WTC11 (cell line): ENCODE data around the gene SAMD8. TPM values are rescaled to one million over a fixed set of nuclear protein-coding genes. Genes with fewer than 3 reads are reported as not detected.
A peak's percentile ranks its signal among the peaks of the same experiment; 100 is the strongest.

Experiments
- ATAC-seq: fragments of 200-7000 bp; cut with Tn5 transposase; 2 replicates; pipeline ENCODE4 v1.10.0; 2021; ENCODE audit warnings: mild to moderate bottlenecking, moderate library complexity
- CTCF ChIA-PET: fragments of 300-600 bp; sonication (Branson Sonifier 250); formaldehyde crosslinking; loops from one replicate; lab custom pipeline; 2021; ENCODE audit warnings: antibody characterized with exemption; lab: Charles Lee
- POLR2A ChIA-PET: fragments of 350-600 bp; sonication (Branson Sonifier 250); formaldehyde crosslinking; loops from one replicate; lab custom pipeline; 2021; ENCODE audit warnings: antibody characterized with exemption; lab: Charles Lee
- DNase-seq: peaks from one replicate; pipeline ENCODE4 v3.0.0; 2021; ENCODE audit warnings: low spot score
- H3K27ac Mint-ChIP-seq: 2 replicates; pipeline ENCODE4 v1.8.0; 2021; ENCODE audit warnings: mixed read lengths
- H3K27me3 Mint-ChIP-seq: 2 replicates; pipeline ENCODE4 v1.8.0; 2021; ENCODE audit warnings: low read depth, mild to moderate bottlenecking, moderate library complexity, mixed read lengths
- H3K36me3 Mint-ChIP-seq: 2 replicates; pipeline ENCODE4 v1.8.0; 2021; ENCODE audit warnings: mixed read lengths
- H3K4me1 Mint-ChIP-seq: 2 replicates; pipeline ENCODE4 v1.8.0; 2022; ENCODE audit warnings: mixed read lengths
- H3K4me3 Mint-ChIP-seq: 2 replicates; pipeline ENCODE4 v1.8.0; 2021; ENCODE audit warnings: mild to moderate bottlenecking, moderate library complexity, mixed read lengths
- H3K9me3 Mint-ChIP-seq: 2 replicates; pipeline ENCODE4 v1.8.0; 2021; ENCODE audit warnings: mixed read lengths
- AR ChIP-seq: fragments of 250-450 bp; sonication (Bioruptor Pico); IDR thresholded peaks from 2 replicates; pipeline ENCODE4 v1.9.0; 2021; ENCODE audit warnings: mild to moderate bottlenecking
- ARID4B ChIP-seq: sonication (generic); formaldehyde crosslinking; IDR thresholded peaks from 2 replicates; pipeline ENCODE4 v1.8.0; 2023; ENCODE audit warnings: missing genetic modification reagents, mild to moderate bottlenecking, borderline replicate concordance
- CREB1 ChIP-seq: sonication (generic); formaldehyde crosslinking; IDR thresholded peaks from 2 replicates; pipeline ENCODE4 v1.8.0; 2023; ENCODE audit warnings: mild to moderate bottlenecking, missing genetic modification reagents
- E2F5 ChIP-seq: sonication (generic); formaldehyde crosslinking; IDR thresholded peaks from 2 replicates; pipeline ENCODE4 v1.8.1; 2022; ENCODE audit warnings: mild to moderate bottlenecking, moderate library complexity, missing genetic modification reagents
- FOXK1 ChIP-seq: sonication (generic); formaldehyde crosslinking; IDR thresholded peaks from 2 replicates; pipeline ENCODE4 v1.8.0; 2022; ENCODE audit warnings: mild to moderate bottlenecking, moderate library complexity, missing genetic modification reagents
- GABPB1 ChIP-seq: sonication (generic); formaldehyde crosslinking; IDR thresholded peaks from 2 replicates; pipeline ENCODE4 v1.8.1; 2023; ENCODE audit warnings: mild to moderate bottlenecking, missing genetic modification reagents
- HMGXB4 ChIP-seq: sonication (generic); formaldehyde crosslinking; IDR thresholded peaks from 2 replicates; pipeline ENCODE4 v1.8.1; 2023; ENCODE audit warnings: mild to moderate bottlenecking, moderate library complexity, missing genetic modification reagents
- IRF2 ChIP-seq: sonication (generic); formaldehyde crosslinking; IDR thresholded peaks from 2 replicates; pipeline ENCODE4 v1.8.0; 2022; ENCODE audit warnings: low read depth, missing genetic modification reagents, borderline replicate concordance
- MXD4 ChIP-seq: fragments of 250-450 bp; sonication (Bioruptor Pico); IDR thresholded peaks from 2 replicates; pipeline ENCODE4 v1.8.0; 2021; ENCODE audit warnings: mild to moderate bottlenecking, moderate library complexity, borderline replicate concordance
- MYBL2 ChIP-seq: sonication (generic); formaldehyde crosslinking; IDR thresholded peaks from 2 replicates; pipeline ENCODE4 v1.8.1; 2023; ENCODE audit warnings: mild to moderate bottlenecking, moderate library complexity, missing genetic modification reagents
- NFATC4 ChIP-seq: fragments of 250-450 bp; sonication (Bioruptor Pico); IDR thresholded peaks from 2 replicates; pipeline ENCODE4 v1.9.0; 2021; ENCODE audit warnings: mild to moderate bottlenecking
- NR1H2 ChIP-seq: sonication (generic); formaldehyde crosslinking; IDR thresholded peaks from 2 replicates; pipeline ENCODE4 v1.9.0; 2021; ENCODE audit warnings: mild to moderate bottlenecking, moderate library complexity, missing genetic modification reagents
- SOX15 ChIP-seq: fragments of 250-450 bp; sonication (Bioruptor Pico); IDR thresholded peaks from 2 replicates; pipeline ENCODE4 v1.9.0; 2021; ENCODE audit warnings: mild to moderate bottlenecking
- USF2 ChIP-seq: sonication (generic); formaldehyde crosslinking; IDR thresholded peaks from 2 replicates; pipeline ENCODE4 v1.8.1; 2023; ENCODE audit warnings: mild to moderate bottlenecking, missing genetic modification reagents, moderate library complexity
- ZBTB21 ChIP-seq: sonication (generic); formaldehyde crosslinking; IDR thresholded peaks from 2 replicates; pipeline ENCODE4 v1.8.1; 2023; ENCODE audit warnings: mild to moderate bottlenecking, missing genetic modification reagents, borderline replicate concordance
- ZMAT4 ChIP-seq: fragments of 250-450 bp; sonication (Bioruptor Pico); IDR thresholded peaks from 2 replicates; pipeline ENCODE4 v1.9.0; 2021; ENCODE audit warnings: mild to moderate bottlenecking
- ZNF138 ChIP-seq: sonication (generic); formaldehyde crosslinking; conservative IDR thresholded peaks from 2 replicates; pipeline ENCODE4 v1.8.1; 2022; ENCODE audit warnings: mild to moderate bottlenecking, moderate library complexity, missing genetic modification reagents
- total RNA-seq: library from RNA; stranded (reverse); gene quantifications from 3 replicates; pipeline ENCODE4 v1.2.3, GENCODE V29; 2021

Gene SAMD8
- total RNA-seq, 1 experiment from 2014 or later, result 23.0 TPM

- ATAC-seq, result peak; percentile 15; the same call in 1 of the 2 replicates
- Mint-ChIP-seq H3K4me3 (no peak overlapping the region), H3K9me3 (peaks cover 12% of the 10 kb centered on the region), H3K36me3 (peaks cover 9% of the 10 kb centered on the region), H3K27ac (no peak overlapping the region), H3K4me1 (peaks cover 62% of the 10 kb centered on the region), H3K27me3 (peaks cover 30% of the 10 kb centered on the region)
- POLR2A ChIA-PET, result no interaction called here
- DNase-seq, result no peak
- CTCF ChIA-PET, result interaction anchor here (1.6 to 1.7 kb wide), 2 partner anchors 13 to 16 kb away, joined by 5 to 6 read pairs; no protein-coding TSS in a partner anchor
- no peak for TF ChIP-seq AR (CRISPR knock-in tag)
- TF ChIP-seq ARID4B, result no peak
- no peak for TF ChIP-seq NFATC4 (CRISPR knock-in tag)
- no peak for TF ChIP-seq ZBTB21 (CRISPR knock-in tag)
- no peak for TF ChIP-seq NR1H2
Observed at GRCh38 chr10:75083972-75084833, 27.3 kb upstream of the SAMD8 start.

GRCh38 chr10:75084834-75085384 lies 26.5 kb upstream of the SAMD8 start:
- Mint-ChIP-seq H3K36me3 (peaks cover 9% of the 10 kb centered on the region), H3K4me1 (peaks cover 55% of the 10 kb centered on the region), H3K9me3 (peaks cover 12% of the 10 kb centered on the region), H3K4me3 (no peak overlapping the region), H3K27ac (no peak overlapping the region), H3K27me3 (peaks cover 30% of the 10 kb centered on the region)
- ChIA-PET CTCF (interaction anchor here (0.6 to 1.7 kb wide), 3 partner anchors 13 to 1437 kb away, joined by 5 to 6 read pairs (median 5); no protein-coding TSS in a partner anchor), POLR2A (no interaction called here)
- no peak for DNase-seq
- no peak for TF ChIP-seq ZNF138 (CRISPR knock-in tag)
- TF ChIP-seq USF2, result no peak
- no peak for TF ChIP-seq E2F5 (CRISPR knock-in tag)
- no peak for TF ChIP-seq ZMAT4 (CRISPR knock-in tag)
- TF ChIP-seq GABPB1 (CRISPR knock-in tag), result no peak
- TF ChIP-seq SOX15, result no peak
- TF ChIP-seq MYBL2 (CRISPR knock-in tag), result no peak
- no peak for TF ChIP-seq CREB1
- no peak for TF ChIP-seq HMGXB4 (CRISPR knock-in tag)
- TF ChIP-seq FOXK1, result no peak
- TF ChIP-seq IRF2 (CRISPR knock-in tag), result no peak
- no peak for TF ChIP-seq MXD4
- ATAC-seq, result no peak
